ENCODE results near the gene GALNT14. TPM values are rescaled to one million over a fixed set of nuclear protein-coding genes. Genes with fewer than 3 reads are reported as not detected.

GALNT14 gene
- total and polyA plus RNA-seq, 9 donors = 1.4 to 6.9 (median 2.9) TPM

DNA sequence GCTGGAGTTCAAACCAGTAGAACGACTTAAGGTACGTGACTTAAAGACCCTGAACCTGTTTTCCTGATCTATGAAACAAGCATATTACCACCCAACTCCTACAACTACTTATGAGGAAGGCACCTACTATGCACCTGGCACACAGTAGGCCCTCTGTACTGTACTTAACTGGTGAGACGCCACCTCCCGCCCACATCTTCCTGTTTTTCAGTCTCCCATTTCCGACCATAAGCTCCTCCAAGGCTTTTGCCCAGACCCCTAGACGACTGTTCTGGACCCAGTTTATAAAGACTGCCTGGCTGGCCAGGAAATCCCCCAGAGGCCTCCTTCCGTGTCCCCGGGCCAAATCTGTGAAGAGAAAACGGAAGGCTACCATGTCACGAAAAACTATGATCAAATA is 1.5 kb downstream of the GALNT14 start:
- no peak for DNase-seq
- peaks cover 65% of the 10 kb centered on the region for H3K27me3 ChIP-seq (ENCODE audit: control insufficient read depth, insufficient read depth, low read length)
- H3K4me3 ChIP-seq (ENCODE audit: low read length) = no peak overlapping the region

DNA sequence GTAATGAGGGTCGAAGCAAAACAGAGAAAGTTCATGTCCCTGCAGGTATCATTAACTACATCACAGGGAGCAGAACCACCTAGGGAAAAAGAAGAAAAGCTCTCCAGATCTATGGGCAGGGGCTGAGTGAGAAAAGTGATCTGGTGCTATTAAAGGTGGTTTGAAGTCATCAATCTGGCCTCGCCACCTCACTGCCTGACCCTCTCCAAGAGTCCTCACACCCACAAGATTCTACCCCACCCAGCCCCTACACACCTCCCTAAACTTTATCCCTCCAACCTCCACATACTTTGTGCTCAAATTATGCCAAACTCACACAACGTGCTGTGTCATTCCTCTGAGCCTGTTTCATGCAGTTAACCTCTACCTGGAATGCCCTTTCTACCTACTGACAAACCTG is 2.2 kb downstream of the GALNT14 start:
- Histone ChIP-seq H3K4me3 (ENCODE audit: low read length) (no peak overlapping the region), H3K4me1 (ENCODE audit: control insufficient read depth, insufficient read depth, low read length) (peaks cover 16% of the 10 kb centered on the region), H3K9me3 (replicated peaks; ENCODE audit: control insufficient read depth, low read depth, low read length) (no peaks in the 10 kb centered on the region), H3K27me3 (ENCODE audit: control insufficient read depth, insufficient read depth, low read length) (peaks cover 62% of the 10 kb centered on the region), H3K27ac (ENCODE audit: low read length) (no peak overlapping the region), H3K36me3 (ENCODE audit: control insufficient read depth, insufficient read depth, low read length) (no peaks in the 10 kb centered on the region)
- WGBS (ENCODE audit: insufficient coverage) = 39% methylated on average over 2 of the region's 3 CpGs
- no peak for DNase-seq

More for the DNA sequence above, 1.5 kb downstream of the GALNT14 start:
- no peak overlapping the region for H3K27ac ChIP-seq (ENCODE audit: low read length)
- no peaks in the 10 kb centered on the region for H3K36me3 ChIP-seq (ENCODE audit: control insufficient read depth, insufficient read depth, low read length)
- H3K4me1 ChIP-seq (ENCODE audit: control insufficient read depth, insufficient read depth, low read length) = peaks cover 16% of the 10 kb centered on the region
- WGBS (ENCODE audit: insufficient coverage) = 57% methylated on average over 6 of the region's 10 CpGs
- no peaks in the 10 kb centered on the region for H3K9me3 ChIP-seq (replicated peaks; ENCODE audit: control insufficient read depth, low read depth, low read length)

GRCh38 chr2:31134480-31134879 is 3.8 kb downstream of the GALNT14 start:
- DNase-seq = no peak
- WGBS (ENCODE audit: insufficient coverage) = 87% methylated on average over 4 of the region's 5 CpGs
- H3K36me3 ChIP-seq (ENCODE audit: control insufficient read depth, insufficient read depth, low read length) = no peaks in the 10 kb centered on the region
- peaks cover 48% of the 10 kb centered on the region for H3K27me3 ChIP-seq (ENCODE audit: control insufficient read depth, insufficient read depth, low read length)
- no peaks in the 10 kb centered on the region for H3K9me3 ChIP-seq (replicated peaks; ENCODE audit: control insufficient read depth, low read depth, low read length)
- H3K4me3 ChIP-seq (ENCODE audit: low read length) = no peak overlapping the region
- peaks cover 18% of the 10 kb centered on the region for H3K4me1 ChIP-seq (ENCODE audit: control insufficient read depth, insufficient read depth, low read length)
- H3K27ac ChIP-seq (ENCODE audit: low read length) = no peak overlapping the region

GRCh38 chr2:31132786-31133185 is 5.5 kb downstream of the GALNT14 start:
- no peak overlapping the region for H3K4me3 ChIP-seq (ENCODE audit: low read length)
- no peak overlapping the region for H3K27ac ChIP-seq (ENCODE audit: low read length)
- 94% methylated on average over 2 of the region's 5 CpGs for WGBS (ENCODE audit: insufficient coverage)
- H3K36me3 ChIP-seq (ENCODE audit: control insufficient read depth, insufficient read depth, low read length) = no peaks in the 10 kb centered on the region
- DNase-seq = no peak
- no peaks in the 10 kb centered on the region for H3K9me3 ChIP-seq (replicated peaks; ENCODE audit: control insufficient read depth, low read depth, low read length)
- H3K4me1 ChIP-seq (ENCODE audit: control insufficient read depth, insufficient read depth, low read length) = peaks cover 8% of the 10 kb centered on the region
- peaks cover 35% of the 10 kb centered on the region for H3K27me3 ChIP-seq (ENCODE audit: control insufficient read depth, insufficient read depth, low read length)

DNA sequence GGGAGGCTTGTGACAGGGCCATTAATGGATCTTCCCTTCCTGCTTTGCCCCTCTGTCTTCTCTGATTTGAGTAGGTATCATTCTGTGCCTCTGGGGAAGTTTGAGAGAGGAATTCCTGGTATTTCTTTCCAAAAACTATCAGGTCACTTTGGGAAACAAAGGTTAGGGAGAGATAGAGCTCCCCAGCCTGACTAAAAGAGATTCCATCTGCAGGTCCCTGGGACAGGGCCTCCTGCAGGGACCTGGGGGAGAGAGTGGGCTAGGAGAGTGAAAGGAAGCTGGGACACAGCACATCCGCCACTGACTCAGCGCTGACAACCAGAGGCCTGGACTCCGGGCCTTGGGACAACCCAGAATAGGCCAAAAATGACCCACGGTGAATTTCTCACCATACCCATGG is 6.4 kb downstream of the GALNT14 start:
- 52% methylated on average over 2 of the region's 4 CpGs for WGBS (ENCODE audit: insufficient coverage)
- no peak for DNase-seq
- Histone ChIP-seq H3K27me3 (ENCODE audit: control insufficient read depth, insufficient read depth, low read length) (peaks cover 27% of the 10 kb centered on the region), H3K4me3 (ENCODE audit: low read length) (no peak overlapping the region), H3K36me3 (ENCODE audit: control insufficient read depth, insufficient read depth, low read length) (no peaks in the 10 kb centered on the region), H3K4me1 (ENCODE audit: control insufficient read depth, insufficient read depth, low read length) (peaks cover 3% of the 10 kb centered on the region), H3K9me3 (replicated peaks; ENCODE audit: control insufficient read depth, low read depth, low read length) (no peaks in the 10 kb centered on the region), H3K27ac (ENCODE audit: low read length) (no peak overlapping the region)

DNA sequence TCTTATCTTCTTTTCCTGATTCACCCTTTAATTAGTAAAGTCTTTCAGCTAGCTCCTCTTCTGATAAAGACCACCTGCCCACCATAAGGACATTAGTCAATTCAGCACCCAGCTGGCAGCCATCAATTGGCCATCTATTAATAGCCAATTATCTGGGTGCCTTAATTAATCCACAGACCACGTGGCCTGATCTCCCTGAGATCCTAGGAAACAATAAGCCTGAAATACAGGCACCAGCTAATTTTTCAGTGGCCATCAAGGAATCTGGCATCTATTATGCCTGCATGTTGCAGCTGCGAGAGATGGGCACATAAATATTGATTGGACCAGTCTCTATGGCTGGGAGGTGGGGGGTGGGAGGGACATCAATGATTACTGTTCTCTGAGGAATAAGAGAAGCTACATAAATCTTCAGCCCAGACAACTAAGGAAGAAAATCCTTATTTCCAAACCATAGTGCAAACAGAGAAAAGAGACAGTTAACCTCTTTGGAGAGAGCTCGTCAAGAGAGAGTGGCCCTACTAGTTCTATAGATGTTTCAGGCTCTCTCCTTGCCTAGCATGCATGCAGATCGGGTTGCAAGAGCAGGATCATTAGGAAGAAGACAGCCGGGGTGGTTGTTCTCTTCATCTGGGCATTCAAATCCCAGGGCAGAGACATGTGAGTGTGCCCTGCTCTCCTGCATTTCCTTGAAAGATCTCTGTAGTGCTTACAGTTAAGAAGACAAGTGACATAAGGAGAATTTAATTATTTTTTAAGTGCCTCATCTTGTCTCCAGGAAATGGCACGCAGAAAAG is 8.7 kb downstream of the GALNT14 start:
- H3K4me1 ChIP-seq (ENCODE audit: control insufficient read depth, insufficient read depth, low read length) = peaks cover 3% of the 10 kb centered on the region
- H3K4me3 ChIP-seq (ENCODE audit: low read length) = no peak overlapping the region
- no peak for DNase-seq
- H3K27ac ChIP-seq (ENCODE audit: low read length) = no peak overlapping the region
- WGBS (ENCODE audit: insufficient coverage) = 42% methylated on average over 5 of the region's 6 CpGs
- H3K9me3 ChIP-seq (replicated peaks; ENCODE audit: control insufficient read depth, low read depth, low read length) = no peaks in the 10 kb centered on the region
- no peaks in the 10 kb centered on the region for H3K36me3 ChIP-seq (ENCODE audit: control insufficient read depth, insufficient read depth, low read length)
- H3K27me3 ChIP-seq (ENCODE audit: control insufficient read depth, insufficient read depth, low read length) = peaks cover 14% of the 10 kb centered on the region

DNA sequence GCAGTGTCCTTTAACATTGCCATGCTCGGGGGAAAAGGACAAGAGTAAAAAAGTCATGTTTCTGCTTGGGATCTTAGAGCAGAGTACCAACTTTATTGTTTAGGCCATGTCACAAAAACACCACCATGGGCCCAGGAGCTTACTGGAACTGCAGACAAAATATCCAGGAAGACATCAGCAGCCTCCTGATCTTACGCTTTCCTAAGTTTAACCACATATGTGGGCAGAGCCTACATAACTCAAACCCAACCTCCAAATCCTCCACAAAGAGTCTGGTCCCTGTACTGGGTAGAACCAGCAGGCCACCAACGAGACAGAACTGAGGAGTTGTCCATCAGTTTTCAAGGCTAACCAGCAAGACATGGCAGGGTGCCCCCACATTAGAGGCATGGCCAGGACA is 10.3 kb downstream of the GALNT14 start:
- no peak for DNase-seq
- H3K36me3 ChIP-seq (ENCODE audit: control insufficient read depth, insufficient read depth, low read length) = no peaks in the 10 kb centered on the region
- peaks cover 10% of the 10 kb centered on the region for H3K27me3 ChIP-seq (ENCODE audit: control insufficient read depth, insufficient read depth, low read length)
- H3K27ac ChIP-seq (ENCODE audit: low read length) = no peak overlapping the region
- H3K9me3 ChIP-seq (replicated peaks; ENCODE audit: control insufficient read depth, low read depth, low read length) = no peaks in the 10 kb centered on the region
- no peak overlapping the region for H3K4me3 ChIP-seq (ENCODE audit: low read length)
- H3K4me1 ChIP-seq (ENCODE audit: control insufficient read depth, insufficient read depth, low read length) = peaks cover 3% of the 10 kb centered on the region
- 67% methylated on average over 2 of the region's 3 CpGs for WGBS (ENCODE audit: insufficient coverage)

- Histone ChIP-seq H3K27ac (ENCODE audit: low read length) (no peak overlapping the region), H3K27me3 (ENCODE audit: control insufficient read depth, insufficient read depth, low read length) (peaks cover 7% of the 10 kb centered on the region), H3K4me3 (ENCODE audit: low read length) (no peak overlapping the region), H3K36me3 (ENCODE audit: control insufficient read depth, insufficient read depth, low read length) (no peaks in the 10 kb centered on the region), H3K9me3 (replicated peaks; ENCODE audit: control insufficient read depth, low read depth, low read length) (no peaks in the 10 kb centered on the region), H3K4me1 (ENCODE audit: control insufficient read depth, insufficient read depth, low read length) (peaks cover 3% of the 10 kb centered on the region)
- 90% methylated on average over 1 of the region's 6 CpGs for WGBS (ENCODE audit: insufficient coverage)
- no peak for DNase-seq
Measured at GRCh38 chr2:31125918-31126695, 12.1 kb downstream of the GALNT14 start.

- Histone ChIP-seq H3K4me1 (ENCODE audit: control insufficient read depth, insufficient read depth, low read length) (no peaks in the 10 kb centered on the region), H3K9me3 (replicated peaks; ENCODE audit: control insufficient read depth, low read depth, low read length) (no peaks in the 10 kb centered on the region), H3K4me3 (ENCODE audit: low read length) (no peak overlapping the region), H3K36me3 (ENCODE audit: control insufficient read depth, insufficient read depth, low read length) (no peaks in the 10 kb centered on the region), H3K27me3 (ENCODE audit: control insufficient read depth, insufficient read depth, low read length) (peaks cover 6% of the 10 kb centered on the region), H3K27ac (ENCODE audit: low read length) (no peak overlapping the region)
- no peak for DNase-seq
- WGBS (ENCODE audit: insufficient coverage) = 88% methylated on average over 3 of the region's 4 CpGs
Measured at GRCh38 chr2:31124904-31125303, 13.3 kb downstream of the GALNT14 start.

DNA sequence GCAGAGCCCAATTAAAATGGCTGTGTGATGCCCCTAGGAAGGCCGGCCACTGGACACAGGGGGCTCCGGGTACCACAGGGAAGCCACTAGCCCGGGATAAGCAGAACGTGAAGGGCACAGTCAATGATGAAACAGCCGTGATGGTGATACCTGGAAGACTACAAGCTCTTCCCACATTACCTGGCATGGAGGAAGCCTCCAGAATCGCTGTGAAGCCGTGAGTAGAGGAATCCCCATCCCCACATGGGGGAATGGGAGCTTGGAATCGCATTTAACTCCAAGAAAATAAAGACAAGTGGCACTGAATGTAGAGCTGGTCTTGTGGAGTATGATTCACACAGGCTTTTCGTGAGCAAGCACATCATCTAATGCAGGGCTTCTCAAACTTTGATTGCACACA is 16.1 kb downstream of the GALNT14 start:
- no peak for DNase-seq
- no peaks in the 10 kb centered on the region for H3K9me3 ChIP-seq (replicated peaks; ENCODE audit: control insufficient read depth, low read depth, low read length)
- no peak overlapping the region for H3K27ac ChIP-seq (ENCODE audit: low read length)
- peaks cover 2% of the 10 kb centered on the region for H3K27me3 ChIP-seq (ENCODE audit: control insufficient read depth, insufficient read depth, low read length)
- H3K36me3 ChIP-seq (ENCODE audit: control insufficient read depth, insufficient read depth, low read length) = no peaks in the 10 kb centered on the region
- H3K4me1 ChIP-seq (ENCODE audit: control insufficient read depth, insufficient read depth, low read length) = no peaks in the 10 kb centered on the region
- 95% methylated on average over 4 of the region's 9 CpGs for WGBS (ENCODE audit: insufficient coverage)
- no peak overlapping the region for H3K4me3 ChIP-seq (ENCODE audit: low read length)

Data from muscle of leg (tissue), 11 donors.